Naive thymus-derived CD4-positive, alpha-beta T cell (primary cell): ENCODE results near the gene PMF1. TPM values are rescaled to one million over a fixed set of nuclear protein-coding genes. Genes with fewer than 3 reads are reported as not detected.

Source experiments
- ATAC-seq: fragments of 150-1000 bp; cut with Tn5 transposase; 2 replicates; pipeline ENCODE4 v1.10.0; 2021; ENCODE audit warnings: mild to moderate bottlenecking, moderate library complexity
- CTCF ChIA-PET: fragments of 350-600 bp; sonication (Branson Sonifier 250); formaldehyde crosslinking; loops from one replicate; lab custom pipeline; 2021; ENCODE audit warnings: antibody characterized with exemption; lab: Charles Lee
- POLR2A ChIA-PET: fragments of 350-600 bp; sonication (Branson Sonifier 250); formaldehyde crosslinking; loops from one replicate; lab custom pipeline; 2021; ENCODE audit warnings: antibody characterized with exemption, inconsistent platforms; lab: Charles Lee
- DNase-seq, 9 donors: peaks; one replicate each; pipeline versions ENCODE4 v3.0.0 to v3.0.0-alpha.2; 2020 to 2022; ENCODE audit warnings: mixed read lengths in 1 of 9
- H3K27ac ChIP-seq: one replicate; pipeline ENCODE4 v1.7.0; 2013; ENCODE audit warnings: mild to moderate bottlenecking, low read depth, low read length, moderate library complexity
- H3K27me3 ChIP-seq, 2 donors: one replicate each; pipeline ENCODE4 v1.7.0; 2013; ENCODE audit warnings: low read length in 2 of 2, mild to moderate bottlenecking in 2 of 2, moderate library complexity in 2 of 2; ENCODE audit not compliant: control insufficient read depth in 2 of 2, insufficient read depth in 2 of 2
- H3K36me3 ChIP-seq, 3 experiments: 1 replicate in 2 of 3; 2 replicates in 1 of 3; pipeline ENCODE4 v1.7.0; 2013; ENCODE audit warnings: low read length in 3 of 3, mild to moderate bottlenecking in 3 of 3, moderate library complexity in 1 of 3; ENCODE audit not compliant: insufficient read depth in 3 of 3, control insufficient read depth in 2 of 3
- H3K4me1 ChIP-seq, 2 donors: one replicate each; pipeline ENCODE4 v1.7.0; 2013; ENCODE audit warnings: low read length in 2 of 2, mild to moderate bottlenecking in 2 of 2, moderate library complexity in 1 of 2; ENCODE audit not compliant: control insufficient read depth in 2 of 2, insufficient read depth in 2 of 2
- H3K4me3 ChIP-seq: 2 replicates; pipeline ENCODE4 v1.7.0; 2013; ENCODE audit warnings: mild to moderate bottlenecking, low read length
- H3K9me3 ChIP-seq, 3 experiments: 1 replicate in 2 of 3; 2 replicates in 1 of 3; pipeline ENCODE4 v1.7.0; 2013; ENCODE audit warnings: low read length in 3 of 3; ENCODE audit not compliant: control insufficient read depth in 2 of 3
- H3K27ac Mint-ChIP-seq, 9 donors: one replicate each; pipeline ENCODE4 v1.8.0; 2020 to 2022; ENCODE audit warnings: mixed read lengths in 9 of 9, mild to moderate bottlenecking in 8 of 9, moderate library complexity in 5 of 9, inconsistent platforms in 2 of 9
- H3K27me3 Mint-ChIP-seq, 5 donors: one replicate each; pipeline ENCODE4 v1.8.0; 2021 to 2022; ENCODE audit warnings: mixed read lengths in 5 of 5, mild to moderate bottlenecking in 1 of 5
- H3K36me3 Mint-ChIP-seq, 5 donors: one replicate each; pipeline ENCODE4 v1.8.0; 2020 to 2022; ENCODE audit warnings: mixed read lengths in 5 of 5, mild to moderate bottlenecking in 3 of 5, inconsistent platforms in 1 of 5
- H3K4me1 Mint-ChIP-seq, 7 donors: one replicate each; pipeline ENCODE4 v1.8.0; 2020 to 2022; ENCODE audit warnings: mixed read lengths in 7 of 7, mild to moderate bottlenecking in 3 of 7, inconsistent platforms in 1 of 7
- H3K4me3 Mint-ChIP-seq, 10 donors: one replicate each; pipeline ENCODE4 v1.8.0; 2020 to 2022; ENCODE audit warnings: mild to moderate bottlenecking in 10 of 10, mixed read lengths in 10 of 10, moderate library complexity in 6 of 10, inconsistent platforms in 2 of 10
- H3K9me3 Mint-ChIP-seq, 11 donors: one replicate each; pipeline ENCODE4 v1.8.0; 2020 to 2022; ENCODE audit warnings: mixed read lengths in 11 of 11, mild to moderate bottlenecking in 4 of 11, inconsistent platforms in 1 of 11, moderate library complexity in 1 of 11
- intact Hi-C, 2 donors: fragments of 100-400 bp; cut with micrococcal nuclease; formaldehyde crosslinking; loops; one replicate each; pipeline ENCODE4 v1.15.1; 2023
- polyA plus RNA-seq, 2 donors: library from polyadenylated mRNA; unstranded; fragments of 300-500 nt; fragmentation: Illumina TruSeq; gene quantifications; one replicate each; pipeline ENCODE4 v1.2.3, GENCODE V29; 2021
- total RNA-seq, 6 experiments: library from RNA in 5 of 6; stranded (reverse) in 5 of 6; gene quantifications; 1 replicate in 5 of 6; 2 replicates in 1 of 6; pipeline ENCODE4 v1.2.3 and lab custom pipeline; 2021 to 2026

The PMF1 gene
- total and polyA plus RNA-seq, 7 experiments from 2014 or later = 42.2 to 81.2 (median 66.3) TPM

DNA sequence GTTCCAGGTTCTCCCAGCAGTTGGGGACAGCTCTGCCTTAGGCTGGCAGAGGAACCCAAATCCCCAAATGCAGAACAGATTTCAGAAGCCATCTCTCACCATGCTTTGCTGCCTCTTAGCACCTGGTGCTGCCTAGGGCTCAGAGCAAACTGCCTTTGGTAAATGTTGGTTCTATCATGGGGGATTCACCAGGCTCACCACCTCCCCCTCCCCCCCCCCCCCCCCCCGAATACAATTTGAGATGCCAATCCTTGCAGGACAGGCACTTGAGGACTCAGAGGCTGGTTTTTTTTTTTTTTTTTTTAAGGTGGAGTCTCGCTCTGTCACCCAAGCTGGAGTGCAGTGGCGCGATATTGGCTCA is 35.5 kb downstream of the PMF1 start:
- Mint-ChIP-seq H3K27ac (peak overlapping the region in 1 of 9 donors; percentile 65), H3K4me1 (peaks cover 0 to 26% (median 18%) of the 10 kb centered on the region in 7 donors), H3K27me3 (peaks cover 0 to 6% (median 0%) of the 10 kb centered on the region in 5 donors), H3K36me3 (peaks cover 7 to 15% (median 10%) of the 10 kb centered on the region in 5 donors), H3K9me3 (no peaks in the 10 kb centered on the region), H3K4me3 (no peak overlapping the region)
- H3K4me1 ChIP-seq = peaks cover 8 to 10% of the 10 kb centered on the region in 2 donors
- intact Hi-C loops = no loop called here
- no peak overlapping the region for H3K4me3 ChIP-seq
- DNase-seq (no peak), ATAC-seq (no peak)
- no peaks in the 10 kb centered on the region for H3K9me3 ChIP-seq
- peaks cover 0 to 45% (median 15%) of the 10 kb centered on the region in 3 experiments for H3K36me3 ChIP-seq
- ChIA-PET CTCF (no interaction called here), POLR2A (no interaction called here)
- no peaks in the 10 kb centered on the region for H3K27me3 ChIP-seq
- no peak overlapping the region for H3K27ac ChIP-seq

GRCh38 chr1:156249593-156249992 is 36.8 kb downstream of the PMF1 start:
- Mint-ChIP-seq H3K4me1 (peaks cover 5 to 23% (median 18%) of the 10 kb centered on the region in 7 donors), H3K27ac (peak overlapping the region in 3 of 9 donors; percentile 54 to 71 (median 59)), H3K27me3 (peaks cover 0 to 6% (median 0%) of the 10 kb centered on the region in 5 donors), H3K4me3 (no peak overlapping the region), H3K36me3 (peaks cover 7 to 21% (median 16%) of the 10 kb centered on the region in 5 donors), H3K9me3 (no peaks in the 10 kb centered on the region)
- Histone ChIP-seq H3K36me3 (peaks cover 0 to 57% (median 15%) of the 10 kb centered on the region in 3 experiments), H3K4me3 (no peak overlapping the region), H3K9me3 (no peaks in the 10 kb centered on the region), H3K4me1 (peaks cover 8 to 10% of the 10 kb centered on the region in 2 donors), H3K27ac (no peak overlapping the region), H3K27me3 (no peaks in the 10 kb centered on the region)
- ChIA-PET POLR2A (no interaction called here), CTCF (interaction anchor here (1.1 kb wide), 1 partner anchor 153 kb away, joined by 3 read pairs; no protein-coding TSS in a partner anchor)
- intact Hi-C loops = no loop called here
- DNase-seq = no peak
- ATAC-seq = no peak

- no peaks in the 10 kb centered on the region for H3K9me3 Mint-ChIP-seq
- no peak for ATAC-seq
- Histone ChIP-seq H3K4me3 (no peak overlapping the region), H3K27ac (no peak overlapping the region), H3K4me1 (no peaks in the 10 kb centered on the region), H3K9me3 (no peaks in the 10 kb centered on the region), H3K36me3 (peaks cover 9 to 66% (median 22%) of the 10 kb centered on the region in 3 experiments), H3K27me3 (no peaks in the 10 kb centered on the region)
- peaks cover 11 to 26% (median 18%) of the 10 kb centered on the region in 5 donors for H3K36me3 Mint-ChIP-seq
- CTCF ChIA-PET = interaction anchor here (0.6 kb wide), 1 partner anchor 157 kb away, joined by 4 read pairs; no protein-coding TSS in a partner anchor
- H3K4me3 Mint-ChIP-seq = no peak overlapping the region
- peak overlapping the region in 2 of 9 donors; percentile 36 to 59 for H3K27ac Mint-ChIP-seq
- POLR2A ChIA-PET = interaction anchor here (1.3 kb wide), 1 partner anchor 31 kb away, joined by 7 read pairs; the partner anchor contains the start of gene SMG5
- no peaks in the 10 kb centered on the region for H3K27me3 Mint-ChIP-seq
- no peak for DNase-seq
- H3K4me1 Mint-ChIP-seq = peaks cover 0 to 11% (median 4%) of the 10 kb centered on the region in 7 donors
- intact Hi-C loops = no loop called here
Observed at GRCh38 chr1:156251527-156251926, 38.7 kb downstream of the PMF1 start.

DNA sequence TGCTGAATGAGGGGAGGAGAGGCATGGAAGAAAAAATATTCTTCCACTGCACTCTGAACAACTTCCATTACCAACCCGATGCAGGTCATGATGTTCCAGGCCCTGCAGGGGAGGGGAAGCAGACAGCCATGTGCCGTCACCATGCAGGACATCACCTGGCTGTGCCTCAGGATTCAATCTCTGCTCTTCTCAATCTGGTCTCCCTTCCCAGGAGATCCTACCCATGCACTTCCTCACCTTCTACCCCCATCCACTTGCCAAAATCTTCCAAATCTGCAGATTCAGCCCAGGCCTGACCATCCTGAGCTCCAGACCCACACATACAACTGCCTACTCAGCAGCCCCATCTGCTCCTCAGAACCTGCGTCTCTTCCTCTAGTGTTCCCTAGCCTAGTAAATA is 40.8 kb downstream of the PMF1 start:
- no peaks in the 10 kb centered on the region for H3K9me3 ChIP-seq
- H3K4me1 Mint-ChIP-seq = peaks cover 0 to 22% (median 5%) of the 10 kb centered on the region in 7 donors
- no peak overlapping the region for H3K4me3 Mint-ChIP-seq
- intact Hi-C loops = no loop called here
- CTCF ChIA-PET = no interaction called here
- DNase-seq (no peak), ATAC-seq (no peak)
- POLR2A ChIA-PET = no interaction called here
- H3K27ac Mint-ChIP-seq = peak overlapping the region in 7 of 9 donors; percentile 9 to 66 (median 32)
- no peaks in the 10 kb centered on the region for H3K27me3 Mint-ChIP-seq
- peaks cover 18 to 88% (median 23%) of the 10 kb centered on the region in 3 experiments for H3K36me3 ChIP-seq
- H3K27ac ChIP-seq = no peak overlapping the region
- H3K4me3 ChIP-seq = no peak overlapping the region
- H3K4me1 ChIP-seq = no peaks in the 10 kb centered on the region
- peaks cover 11 to 35% (median 23%) of the 10 kb centered on the region in 5 donors for H3K36me3 Mint-ChIP-seq
- H3K27me3 ChIP-seq = no peaks in the 10 kb centered on the region
- no peaks in the 10 kb centered on the region for H3K9me3 Mint-ChIP-seq

- DNase-seq (no peak), ATAC-seq (no peak)
- intact Hi-C loops = no loop called here
- POLR2A ChIA-PET = no interaction called here
- Histone ChIP-seq H3K27ac (peak overlapping the region; percentile 12), H3K36me3 (peaks cover 18 to 82% (median 29%) of the 10 kb centered on the region in 3 experiments), H3K4me3 (no peak overlapping the region), H3K4me1 (no peaks in the 10 kb centered on the region), H3K9me3 (no peaks in the 10 kb centered on the region), H3K27me3 (no peaks in the 10 kb centered on the region)
- Mint-ChIP-seq H3K27me3 (no peaks in the 10 kb centered on the region), H3K4me3 (no peak overlapping the region), H3K9me3 (no peaks in the 10 kb centered on the region), H3K36me3 (peaks cover 24 to 52% (median 27%) of the 10 kb centered on the region in 5 donors), H3K4me1 (peaks cover 0 to 17% (median 5%) of the 10 kb centered on the region in 7 donors), H3K27ac (peak overlapping the region in 6 of 9 donors; percentile 33 to 81 (median 60))
- CTCF ChIA-PET = no interaction called here
Observed at GRCh38 chr1:156257711-156258110, 44.9 kb downstream of the PMF1 start.

DNA sequence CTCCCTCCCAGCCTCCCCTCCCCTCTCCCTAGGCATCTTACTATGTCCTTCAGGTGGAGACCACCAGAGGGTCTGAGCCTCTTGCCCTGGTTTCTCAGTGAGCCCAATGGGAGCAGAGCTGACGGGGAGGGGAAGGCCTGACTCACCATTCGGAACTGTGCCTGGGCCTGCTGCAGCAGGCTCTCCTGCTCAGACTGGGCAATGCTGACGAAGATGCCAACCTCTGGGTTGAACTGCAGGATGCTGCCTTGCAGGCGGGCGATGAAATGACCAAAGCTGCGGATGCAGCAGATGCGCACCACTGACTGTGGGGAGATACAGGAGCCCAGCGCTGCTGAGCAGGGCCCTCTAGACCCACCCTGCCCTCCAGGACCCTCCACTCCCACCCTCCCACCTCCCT is 46.1 kb downstream of the PMF1 start:
- Mint-ChIP-seq H3K4me1 (peaks cover 0 to 16% (median 4%) of the 10 kb centered on the region in 7 donors), H3K36me3 (peaks cover 25 to 54% (median 27%) of the 10 kb centered on the region in 5 donors), H3K27ac (no peak overlapping the region), H3K4me3 (no peak overlapping the region), H3K9me3 (peaks cover 0 to 2% (median 0%) of the 10 kb centered on the region in 11 donors), H3K27me3 (no peaks in the 10 kb centered on the region)
- DNase-seq (no peak), ATAC-seq (no peak)
- no peak overlapping the region for H3K27ac ChIP-seq
- intact Hi-C loops = no loop called here
- ChIA-PET POLR2A (no interaction called here), CTCF (no interaction called here)
- no peaks in the 10 kb centered on the region for H3K27me3 ChIP-seq
- no peak overlapping the region for H3K4me3 ChIP-seq
- H3K4me1 ChIP-seq = no peaks in the 10 kb centered on the region
- H3K36me3 ChIP-seq = peaks cover 23 to 82% (median 35%) of the 10 kb centered on the region in 3 experiments
- no peaks in the 10 kb centered on the region for H3K9me3 ChIP-seq

DNA sequence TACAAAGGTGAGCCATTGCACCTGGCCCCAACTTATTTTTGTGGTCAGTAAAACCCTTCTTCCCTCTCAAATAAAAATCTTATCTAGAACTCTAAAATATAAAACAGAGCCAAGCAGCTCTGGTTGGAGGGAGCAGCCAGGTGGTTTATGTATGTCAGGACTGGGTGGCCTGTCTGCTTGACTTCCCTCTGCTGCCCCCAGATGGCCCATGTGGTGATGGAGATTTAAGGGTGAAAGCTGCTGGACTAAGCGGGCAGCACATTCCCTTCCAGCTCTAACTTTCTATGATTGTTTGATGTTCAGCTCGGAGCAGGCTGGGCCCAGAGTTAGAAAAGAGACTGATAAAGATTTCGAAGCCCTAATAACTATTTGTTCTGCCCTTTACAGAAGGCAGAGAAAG is 47.0 kb downstream of the PMF1 start:
- Histone ChIP-seq H3K27ac (no peak overlapping the region), H3K9me3 (no peaks in the 10 kb centered on the region), H3K27me3 (no peaks in the 10 kb centered on the region), H3K36me3 (peaks cover 23 to 81% (median 35%) of the 10 kb centered on the region in 3 experiments), H3K4me1 (no peaks in the 10 kb centered on the region), H3K4me3 (no peak overlapping the region)
- Mint-ChIP-seq H3K9me3 (peaks cover 0 to 2% (median 0%) of the 10 kb centered on the region in 11 donors), H3K36me3 (peaks cover 25 to 55% (median 30%) of the 10 kb centered on the region in 5 donors), H3K4me3 (no peak overlapping the region), H3K27ac (peak overlapping the region in 2 of 9 donors; percentile 21 to 26), H3K4me1 (peaks cover 0 to 16% (median 4%) of the 10 kb centered on the region in 7 donors), H3K27me3 (no peaks in the 10 kb centered on the region)
- DNase-seq (no peak), ATAC-seq (no peak)
- ChIA-PET CTCF (no interaction called here), POLR2A (no interaction called here)
- intact Hi-C loops = no loop called here
